H1 (cell line): ENCODE measurements around the gene TBC1D26.

Source experiments
- CBX5 ChIP-seq: fragments of 300-800, 300-1000 bp; sonication (generic); IDR thresholded peaks from 2 replicates; pipeline ENCODE4 v1.7.1; 2016; ENCODE audit warnings: antibody characterized with exemption, low read length, low read depth
- CHD1 ChIP-seq: IDR thresholded peaks from 2 replicates; pipeline ENCODE4 v1.6.1; 2012; ENCODE audit warnings: low read depth, low read length, improper control_type of control experiment
- CTCF ChIP-seq, 3 experiments: IDR thresholded peaks; 1 replicate in 2 of 3; 2 replicates in 1 of 3; pipeline versions ENCODE4 v1.5.1 to v1.6.1; 2011; ENCODE audit warnings: low read length in 3 of 3, mild to moderate bottlenecking in 3 of 3, inconsistent platforms in 2 of 3, low read depth in 1 of 3, moderate library complexity in 1 of 3; ENCODE audit not compliant: insufficient read depth in 1 of 3; ENCODE audit errors: control extremely low read depth in 1 of 3
- EGR1 ChIP-seq: IDR thresholded peaks from 2 replicates; pipeline ENCODE4 v1.6.1; 2011; ENCODE audit warnings: low read depth, low read length, borderline replicate concordance
- EZH2 ChIP-seq: fragments of 200-600 bp; sonication (generic); IDR thresholded peaks from 2 replicates; pipeline ENCODE4 v1.7.1; 2012; ENCODE audit warnings: low read depth, mild to moderate bottlenecking, moderate library complexity, low read length, inconsistent platforms; ENCODE audit not compliant: severe bottlenecking
- HDAC6 ChIP-seq: IDR thresholded peaks from one replicate; pipeline ENCODE4 v1.7.1; 2012; ENCODE audit warnings: low read depth, mild to moderate bottlenecking, inconsistent platforms, low read length, moderate library complexity
- NRF1 ChIP-seq: IDR thresholded peaks from 2 replicates; pipeline ENCODE4 v1.6.1; 2011; ENCODE audit warnings: mild to moderate bottlenecking, low read depth, low read length, improper control_type of control experiment
- POLR2A ChIP-seq, 2 experiments: IDR thresholded peaks; 1 replicate in 1 of 2; 2 replicates in 1 of 2; pipeline ENCODE4 v1.6.1; 2011; ENCODE audit warnings: low read depth in 2 of 2, low read length in 2 of 2, mild to moderate bottlenecking in 2 of 2; ENCODE audit errors: control extremely low read depth in 1 of 2
- SP1 ChIP-seq: IDR thresholded peaks from 2 replicates; pipeline ENCODE4 v1.6.1; 2011; ENCODE audit warnings: low read depth, low read length
- ZNF274 ChIP-seq: IDR thresholded peaks from 2 replicates; pipeline ENCODE4 v1.7.0; 2012; ENCODE audit warnings: low read length, borderline replicate concordance; ENCODE audit errors: extremely low read depth
- TF ChIP-seq, protein P1 (sequence below): IDR thresholded peaks from 2 replicates; pipeline ENCODE4 v1.6.1; 2011; ENCODE audit warnings: low read length, improper control_type of control experiment
- TF ChIP-seq, protein P2 (sequence below): fragments of 300-600 bp; sonication (generic); IDR thresholded peaks from 2 replicates; pipeline ENCODE4 v1.7.1; 2012; ENCODE audit warnings: low read length, moderate library complexity, mild to moderate bottlenecking, inconsistent platforms; ENCODE audit not compliant: insufficient replicate concordance

- no peak for TF ChIP-seq ZNF274
- no peak for TF ChIP-seq NRF1
- TF ChIP-seq SP1, result no peak
- no peak for TF ChIP-seq POLR2A (IDR thresholded peaks at IDR 0.05; ENCODE audit: control extremely low read depth in 1 of 2, low read depth in 2 of 2, low read length in 2 of 2)
- TF ChIP-seq EZH2, result no peak
- TF ChIP-seq, protein P1, sequence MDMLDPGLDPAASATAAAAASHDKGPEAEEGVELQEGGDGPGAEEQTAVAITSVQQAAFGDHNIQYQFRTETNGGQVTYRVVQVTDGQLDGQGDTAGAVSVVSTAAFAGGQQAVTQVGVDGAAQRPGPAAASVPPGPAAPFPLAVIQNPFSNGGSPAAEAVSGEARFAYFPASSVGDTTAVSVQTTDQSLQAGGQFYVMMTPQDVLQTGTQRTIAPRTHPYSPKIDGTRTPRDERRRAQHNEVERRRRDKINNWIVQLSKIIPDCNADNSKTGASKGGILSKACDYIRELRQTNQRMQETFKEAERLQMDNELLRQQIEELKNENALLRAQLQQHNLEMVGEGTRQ, result no peak
- no peak for TF ChIP-seq CTCF (IDR thresholded peaks at IDR 0.05; ENCODE audit: control extremely low read depth in 1 of 3, insufficient read depth in 1 of 3, low read depth in 1 of 3, low read length in 3 of 3)
- no peak for TF ChIP-seq EGR1
- TF ChIP-seq, protein P2, sequence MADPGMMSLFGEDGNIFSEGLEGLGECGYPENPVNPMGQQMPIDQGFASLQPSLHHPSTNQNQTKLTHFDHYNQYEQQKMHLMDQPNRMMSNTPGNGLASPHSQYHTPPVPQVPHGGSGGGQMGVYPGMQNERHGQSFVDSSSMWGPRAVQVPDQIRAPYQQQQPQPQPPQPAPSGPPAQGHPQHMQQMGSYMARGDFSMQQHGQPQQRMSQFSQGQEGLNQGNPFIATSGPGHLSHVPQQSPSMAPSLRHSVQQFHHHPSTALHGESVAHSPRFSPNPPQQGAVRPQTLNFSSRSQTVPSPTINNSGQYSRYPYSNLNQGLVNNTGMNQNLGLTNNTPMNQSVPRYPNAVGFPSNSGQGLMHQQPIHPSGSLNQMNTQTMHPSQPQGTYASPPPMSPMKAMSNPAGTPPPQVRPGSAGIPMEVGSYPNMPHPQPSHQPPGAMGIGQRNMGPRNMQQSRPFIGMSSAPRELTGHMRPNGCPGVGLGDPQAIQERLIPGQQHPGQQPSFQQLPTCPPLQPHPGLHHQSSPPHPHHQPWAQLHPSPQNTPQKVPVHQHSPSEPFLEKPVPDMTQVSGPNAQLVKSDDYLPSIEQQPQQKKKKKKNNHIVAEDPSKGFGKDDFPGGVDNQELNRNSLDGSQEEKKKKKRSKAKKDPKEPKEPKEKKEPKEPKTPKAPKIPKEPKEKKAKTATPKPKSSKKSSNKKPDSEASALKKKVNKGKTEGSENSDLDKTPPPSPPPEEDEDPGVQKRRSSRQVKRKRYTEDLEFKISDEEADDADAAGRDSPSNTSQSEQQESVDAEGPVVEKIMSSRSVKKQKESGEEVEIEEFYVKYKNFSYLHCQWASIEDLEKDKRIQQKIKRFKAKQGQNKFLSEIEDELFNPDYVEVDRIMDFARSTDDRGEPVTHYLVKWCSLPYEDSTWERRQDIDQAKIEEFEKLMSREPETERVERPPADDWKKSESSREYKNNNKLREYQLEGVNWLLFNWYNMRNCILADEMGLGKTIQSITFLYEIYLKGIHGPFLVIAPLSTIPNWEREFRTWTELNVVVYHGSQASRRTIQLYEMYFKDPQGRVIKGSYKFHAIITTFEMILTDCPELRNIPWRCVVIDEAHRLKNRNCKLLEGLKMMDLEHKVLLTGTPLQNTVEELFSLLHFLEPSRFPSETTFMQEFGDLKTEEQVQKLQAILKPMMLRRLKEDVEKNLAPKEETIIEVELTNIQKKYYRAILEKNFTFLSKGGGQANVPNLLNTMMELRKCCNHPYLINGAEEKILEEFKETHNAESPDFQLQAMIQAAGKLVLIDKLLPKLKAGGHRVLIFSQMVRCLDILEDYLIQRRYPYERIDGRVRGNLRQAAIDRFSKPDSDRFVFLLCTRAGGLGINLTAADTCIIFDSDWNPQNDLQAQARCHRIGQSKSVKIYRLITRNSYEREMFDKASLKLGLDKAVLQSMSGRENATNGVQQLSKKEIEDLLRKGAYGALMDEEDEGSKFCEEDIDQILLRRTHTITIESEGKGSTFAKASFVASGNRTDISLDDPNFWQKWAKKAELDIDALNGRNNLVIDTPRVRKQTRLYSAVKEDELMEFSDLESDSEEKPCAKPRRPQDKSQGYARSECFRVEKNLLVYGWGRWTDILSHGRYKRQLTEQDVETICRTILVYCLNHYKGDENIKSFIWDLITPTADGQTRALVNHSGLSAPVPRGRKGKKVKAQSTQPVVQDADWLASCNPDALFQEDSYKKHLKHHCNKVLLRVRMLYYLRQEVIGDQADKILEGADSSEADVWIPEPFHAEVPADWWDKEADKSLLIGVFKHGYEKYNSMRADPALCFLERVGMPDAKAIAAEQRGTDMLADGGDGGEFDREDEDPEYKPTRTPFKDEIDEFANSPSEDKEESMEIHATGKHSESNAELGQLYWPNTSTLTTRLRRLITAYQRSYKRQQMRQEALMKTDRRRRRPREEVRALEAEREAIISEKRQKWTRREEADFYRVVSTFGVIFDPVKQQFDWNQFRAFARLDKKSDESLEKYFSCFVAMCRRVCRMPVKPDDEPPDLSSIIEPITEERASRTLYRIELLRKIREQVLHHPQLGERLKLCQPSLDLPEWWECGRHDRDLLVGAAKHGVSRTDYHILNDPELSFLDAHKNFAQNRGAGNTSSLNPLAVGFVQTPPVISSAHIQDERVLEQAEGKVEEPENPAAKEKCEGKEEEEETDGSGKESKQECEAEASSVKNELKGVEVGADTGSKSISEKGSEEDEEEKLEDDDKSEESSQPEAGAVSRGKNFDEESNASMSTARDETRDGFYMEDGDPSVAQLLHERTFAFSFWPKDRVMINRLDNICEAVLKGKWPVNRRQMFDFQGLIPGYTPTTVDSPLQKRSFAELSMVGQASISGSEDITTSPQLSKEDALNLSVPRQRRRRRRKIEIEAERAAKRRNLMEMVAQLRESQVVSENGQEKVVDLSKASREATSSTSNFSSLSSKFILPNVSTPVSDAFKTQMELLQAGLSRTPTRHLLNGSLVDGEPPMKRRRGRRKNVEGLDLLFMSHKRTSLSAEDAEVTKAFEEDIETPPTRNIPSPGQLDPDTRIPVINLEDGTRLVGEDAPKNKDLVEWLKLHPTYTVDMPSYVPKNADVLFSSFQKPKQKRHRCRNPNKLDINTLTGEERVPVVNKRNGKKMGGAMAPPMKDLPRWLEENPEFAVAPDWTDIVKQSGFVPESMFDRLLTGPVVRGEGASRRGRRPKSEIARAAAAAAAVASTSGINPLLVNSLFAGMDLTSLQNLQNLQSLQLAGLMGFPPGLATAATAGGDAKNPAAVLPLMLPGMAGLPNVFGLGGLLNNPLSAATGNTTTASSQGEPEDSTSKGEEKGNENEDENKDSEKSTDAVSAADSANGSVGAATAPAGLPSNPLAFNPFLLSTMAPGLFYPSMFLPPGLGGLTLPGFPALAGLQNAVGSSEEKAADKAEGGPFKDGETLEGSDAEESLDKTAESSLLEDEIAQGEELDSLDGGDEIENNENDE, result no peak
- TF ChIP-seq CHD1, result no peak
- no peak for TF ChIP-seq HDAC6
- no peak for TF ChIP-seq CBX5
Observed at GRCh38 chr17:15742051-15742795, 10.1 kb downstream of the TBC1D26 start.
